K562 (cell line): ENCODE data around the gene SAP130.

Experiments used
- BCL6 ChIP-seq: fragments of 250-450 bp; sonication (Bioruptor Pico); IDR thresholded peaks from 2 replicates; pipeline ENCODE4 v1.4.0; 2020
- CHD1 ChIP-seq: fragments of 200-600 bp; sonication (generic); IDR thresholded peaks from one replicate; pipeline ENCODE4 v1.6.1; 2012; ENCODE audit warnings: mild to moderate bottlenecking, moderate library complexity, low read length, inconsistent platforms
- CTCF ChIP-seq, 3 experiments: IDR thresholded peaks in 2 of 3; conservative IDR thresholded peaks in 1 of 3; 2 replicates each; pipeline ENCODE4 v1.5.1; 2011 to 2012; ENCODE audit warnings: low read length in 3 of 3, mild to moderate bottlenecking in 3 of 3, control low read depth in 2 of 3, improper control_type of control experiment in 1 of 3, inconsistent platforms in 1 of 3, low read depth in 1 of 3, mixed read lengths in 1 of 3, moderate library complexity in 1 of 3; ENCODE audit not compliant: insufficient read depth in 2 of 3
- GABPA ChIP-seq: fragments of 200-800 bp; sonication (Bioruptor generic); conservative IDR thresholded peaks from 2 replicates; pipeline ENCODE4 v1.6.1; 2016; ENCODE audit warnings: low read depth, missing genetic modification characterization, missing compliant biosample characterization
- MAZ ChIP-seq, 2 experiments: fragments of 450-650 bp in 1 of 2; sonication (generic) in 1 of 2; formaldehyde crosslinking; IDR thresholded peaks in 1 of 2; conservative IDR thresholded peaks in 1 of 2; 2 replicates each; pipeline versions ENCODE4 v1.4.0 to v1.5.0; 2020; ENCODE audit warnings: mild to moderate bottlenecking in 1 of 2, missing genetic modification reagents in 1 of 2
- MNT ChIP-seq, 2 experiments: fragments of 450-650 bp; conservative IDR thresholded peaks; 2 replicates each; pipeline ENCODE4 v1.6.1; 2017; ENCODE audit warnings: mild to moderate bottlenecking in 2 of 2, moderate library complexity in 2 of 2
- MXI1 ChIP-seq: IDR thresholded peaks from 2 replicates; pipeline ENCODE4 v1.6.1; 2011; ENCODE audit warnings: low read depth, mild to moderate bottlenecking, improper control_type of control experiment, low read length
- PHB2 ChIP-seq: fragments of 450-650 bp; IDR thresholded peaks from 2 replicates; pipeline ENCODE4 v1.6.1; 2017; ENCODE audit warnings: low read depth
- POLR2H ChIP-seq: IDR thresholded peaks from 2 replicates; pipeline ENCODE4 v1.6.1; 2016; ENCODE audit warnings: missing genetic modification characterization, low read depth, mild to moderate bottlenecking, control low read depth, missing compliant biosample characterization, moderate library complexity
- ZNF583 ChIP-seq: fragments of 250-450 bp; sonication (Bioruptor Pico); IDR thresholded peaks from 2 replicates; pipeline ENCODE4 v1.4.0; 2020

GRCh38 chr2:127961729-127962128 is 66.1 kb downstream of the SAP130 start:
- no peak for TF ChIP-seq CTCF (IDR thresholded peaks at IDR 0.05 in 2 of 3, conservative IDR thresholded peaks at IDR 0.05 in 1 of 3; ENCODE audit: insufficient read depth in 2 of 3, low read depth in 1 of 3, low read length in 3 of 3)
- no peak for TF ChIP-seq MAZ (CRISPR knock-in tag; conservative IDR thresholded peaks at IDR 0.05 in 1 of 2, IDR thresholded peaks at IDR 0.05 in 1 of 2)
- TF ChIP-seq PHB2, result no peak
- TF ChIP-seq MXI1, result no peak
- TF ChIP-seq CHD1, result no peak
- no peak for TF ChIP-seq ZNF583
- no peak for TF ChIP-seq POLR2H
- no peak for TF ChIP-seq MNT (conservative IDR thresholded peaks at IDR 0.05)
- TF ChIP-seq GABPA (tag), result no peak
- no peak for TF ChIP-seq BCL6 (CRISPR knock-in tag)
